Left lung (tissue), 14 donors: ENCODE measurements around the gene SLC35G2. TPM values are rescaled to one million over a fixed set of nuclear protein-coding genes. Genes with fewer than 3 reads are reported as not detected.

Source experiments
- ATAC-seq: fragments of 200-7000 bp; cut with Tn5 transposase; one replicate; pipeline ENCODE4 v1.9.1; 2020; ENCODE audit warnings: moderate library complexity
- DNase-seq, 4 donors: peaks; one replicate each; pipeline ENCODE4 v3.0.0-alpha.2; 2013 to 2020
- H3K27ac ChIP-seq, 2 donors: fragments of 200-600 bp; sonication (generic) in 1 of 2; one replicate each; pipeline versions ENCODE4 v1.5.0 to v1.8.0; 2020 to 2021
- H3K27me3 ChIP-seq, 2 donors: fragments of 200-600 bp; sonication (generic) in 1 of 2; one replicate each; pipeline versions ENCODE4 v1.5.0 to v1.8.0; 2020 to 2021
- H3K36me3 ChIP-seq, 2 donors: fragments of 200-600 bp; sonication (generic) in 1 of 2; one replicate each; pipeline versions ENCODE4 v1.5.0 to v1.8.0; 2020 to 2021
- H3K4me1 ChIP-seq, 2 donors: fragments of 200-600 bp; one replicate each; pipeline ENCODE4 v1.8.0; 2021
- H3K4me3 ChIP-seq, 2 donors: fragments of 200-600 bp; sonication (generic) in 1 of 2; one replicate each; pipeline versions ENCODE4 v1.5.0 to v1.8.0; 2020 to 2021; ENCODE audit warnings: mild to moderate bottlenecking in 1 of 2
- H3K9me3 ChIP-seq, 2 donors: fragments of 200-600 bp; sonication (generic) in 1 of 2; one replicate each; pipeline versions ENCODE4 v1.5.0 to v1.8.0; 2020 to 2021
- intact Hi-C, 2 donors: fragments of 100-400 bp; cut with DNase I; formaldehyde crosslinking; loops; one replicate each; pipeline versions ENCODE4 v1.11.2 to v1.14.2; 2022
- long read RNA-seq, 12 donors: library from polyadenylated mRNA in 2 of 12; unstranded in 2 of 12; transcript quantifications; one replicate each; pipeline ENCODE4 v2.0.0 and lab custom pipeline, GENCODE V29; 2019 to 2026
- polyA plus RNA-seq, 6 donors: library from polyadenylated mRNA; unstranded; fragments of 120-200 nt; gene quantifications; one replicate each; pipeline ENCODE4 v1.2.1, GENCODE V29; 2013; ENCODE audit not compliant: insufficient read length in 6 of 6
- total RNA-seq, 2 donors: library from RNA; stranded (reverse); fragmentation: NEBNext Ultra II Directional; extraction: Animal tissue kit (Norgen Biotek cat#: 25700); gene quantifications; one replicate each; pipeline ENCODE4 v1.2.1, GENCODE V29; 2021
- TF ChIP-seq, protein P1 (sequence below), 2 donors: fragments of 200-600 bp; sonication (generic) in 1 of 2; IDR thresholded peaks; one replicate each; pipeline versions ENCODE4 v1.5.0 to v1.8.0; 2021; ENCODE audit warnings: antibody characterized with exemption in 2 of 2
- donor health status: DM: no; HTN: yes; CAD: no.
- donor health status: DM: no; HTN: no; CAD: no.

The SLC35G2 gene
- 1 to 10 TPM; 4.1 to 5.9 TPM for total RNA-seq
- polyA plus RNA-seq, result 1 to 10 TPM; 4.4 to 5.7 (median 4.9) TPM
- long read RNA-seq, donor 1, partial matches to known transcripts, result 0 of 2 reads
- long read RNA-seq, donor 1, other reads (novel, unspliced or antisense), result 0 of 2 reads
- long read RNA-seq, donor 2, partial matches to known transcripts, result 0 of 1 reads
- long read RNA-seq, donor 2, other reads (novel, unspliced or antisense), result 0 of 1 reads
- long read RNA-seq, donor 3, result 0 reads
- long read RNA-seq, donor 4, partial matches to known transcripts, result 0 of 6 reads
- long read RNA-seq, donor 4, other reads (novel, unspliced or antisense), result 0 of 6 reads
- long read RNA-seq, donor 5, result 0 reads
- long read RNA-seq, donor 6, partial matches to known transcripts, result 0 of 1 reads
- long read RNA-seq, donor 6, other reads (novel, unspliced or antisense), result 0 of 1 reads
- long read RNA-seq, donor 7, partial matches to known transcripts, result 0 of 1 reads
- long read RNA-seq, donor 7, other reads (novel, unspliced or antisense), result 0 of 1 reads
- long read RNA-seq, donor 8, result 0 reads
- long read RNA-seq, donor 9, result 0 reads
- long read RNA-seq, donor 10, result 0 reads
- long read RNA-seq, donor 11, transcript SLC35G2-201 (2 exons, 1,577 nt), result major isoform, 5 of 8 reads
- long read RNA-seq, donor 11, partial matches to known transcripts, result 0 of 8 reads
- long read RNA-seq, donor 11, other reads (novel, unspliced or antisense), result 0 of 8 reads
- long read RNA-seq, donor 12, result 0 reads

DNA sequence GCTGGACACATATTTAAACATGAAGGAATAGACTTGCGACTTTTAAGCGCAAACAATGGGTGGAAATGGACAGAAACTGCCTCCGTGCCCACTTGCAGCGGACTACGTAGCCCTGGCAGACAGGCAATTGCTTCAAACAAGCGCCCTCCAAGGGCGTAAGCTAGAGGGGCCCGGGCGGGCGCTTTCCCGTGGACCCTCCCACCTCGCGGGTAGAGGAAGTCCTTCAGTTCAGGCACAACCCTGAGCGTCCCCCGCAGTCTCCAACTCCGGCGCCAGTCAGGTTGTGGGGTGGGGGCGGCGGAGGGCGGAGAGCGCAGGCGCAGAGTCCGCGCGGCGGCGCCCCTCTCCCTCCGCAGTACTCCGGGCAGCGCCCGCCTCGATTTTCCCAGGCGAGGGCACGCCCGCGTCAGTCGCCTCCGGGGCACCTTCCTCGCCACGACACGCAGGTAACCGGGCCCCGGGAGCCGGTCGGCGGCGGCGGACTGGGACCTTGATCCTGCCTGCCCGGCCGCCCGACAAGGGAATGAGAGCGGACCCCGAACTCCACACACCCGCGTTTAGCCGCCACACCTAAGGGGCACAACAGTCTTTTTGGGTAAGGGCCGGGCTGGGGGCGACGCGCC is at the start of gene SLC35G2:
Gene SLC35G2 (plus strand): TSS at position 358 of the 623 bp plus-strand sequence. CDS start 35,335 bp downstream, outside the sequence.
- peak within 1 kb of the TSS; percentile 73 to 87 for H3K27ac ChIP-seq
- peaks cover 0 to 2% of the 10 kb centered on the region in 2 donors for H3K9me3 ChIP-seq
- TF ChIP-seq, protein P1, sequence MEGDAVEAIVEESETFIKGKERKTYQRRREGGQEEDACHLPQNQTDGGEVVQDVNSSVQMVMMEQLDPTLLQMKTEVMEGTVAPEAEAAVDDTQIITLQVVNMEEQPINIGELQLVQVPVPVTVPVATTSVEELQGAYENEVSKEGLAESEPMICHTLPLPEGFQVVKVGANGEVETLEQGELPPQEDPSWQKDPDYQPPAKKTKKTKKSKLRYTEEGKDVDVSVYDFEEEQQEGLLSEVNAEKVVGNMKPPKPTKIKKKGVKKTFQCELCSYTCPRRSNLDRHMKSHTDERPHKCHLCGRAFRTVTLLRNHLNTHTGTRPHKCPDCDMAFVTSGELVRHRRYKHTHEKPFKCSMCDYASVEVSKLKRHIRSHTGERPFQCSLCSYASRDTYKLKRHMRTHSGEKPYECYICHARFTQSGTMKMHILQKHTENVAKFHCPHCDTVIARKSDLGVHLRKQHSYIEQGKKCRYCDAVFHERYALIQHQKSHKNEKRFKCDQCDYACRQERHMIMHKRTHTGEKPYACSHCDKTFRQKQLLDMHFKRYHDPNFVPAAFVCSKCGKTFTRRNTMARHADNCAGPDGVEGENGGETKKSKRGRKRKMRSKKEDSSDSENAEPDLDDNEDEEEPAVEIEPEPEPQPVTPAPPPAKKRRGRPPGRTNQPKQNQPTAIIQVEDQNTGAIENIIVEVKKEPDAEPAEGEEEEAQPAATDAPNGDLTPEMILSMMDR (IDR thresholded peaks at IDR 0.05), result no peak
- DNase-seq (peak; percentile 32 to 83 (median 54)), ATAC-seq (peak; percentile 76)
- peaks cover 0 to 40% of the 10 kb centered on the region in 2 donors for H3K27me3 ChIP-seq
- peak within 1 kb of the TSS; percentile 51 to 61 for H3K4me3 ChIP-seq
- intact Hi-C loops, result no loop called here
- peaks cover 0 to 27% of the 10 kb centered on the region in 2 donors for H3K4me1 ChIP-seq
- no peaks in the 10 kb centered on the region for H3K36me3 ChIP-seq

DNA sequence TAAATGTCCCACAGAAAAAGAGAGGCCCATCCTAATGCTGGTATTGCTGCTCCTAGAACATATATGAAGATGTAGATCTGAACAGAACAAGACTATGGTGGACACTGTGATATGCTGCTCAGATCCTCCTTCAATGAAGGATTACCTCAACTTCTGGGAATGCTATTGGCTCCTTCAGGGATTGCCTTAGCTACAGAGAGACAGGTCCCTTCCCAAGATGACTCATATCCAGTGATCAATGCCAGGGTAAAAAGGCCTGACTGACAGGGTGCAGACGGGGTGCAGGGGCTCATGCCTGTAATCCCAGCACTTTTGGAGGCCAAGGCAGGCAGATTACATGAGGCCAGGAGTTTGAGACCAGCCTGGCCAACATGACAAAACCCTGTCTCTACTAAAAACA is 46.2 kb upstream of the SLC35G2 start:
- DNase-seq (no peak), ATAC-seq (no peak)
- Histone ChIP-seq H3K4me3 (no peak overlapping the region), H3K36me3 (no peaks in the 10 kb centered on the region), H3K27ac (no peak overlapping the region), H3K4me1 (no peaks in the 10 kb centered on the region), H3K9me3 (no peaks in the 10 kb centered on the region), H3K27me3 (no peaks in the 10 kb centered on the region)
- intact Hi-C loops, result no loop called here
- TF ChIP-seq, protein P1 (IDR thresholded peaks at IDR 0.05), result no peak

DNA sequence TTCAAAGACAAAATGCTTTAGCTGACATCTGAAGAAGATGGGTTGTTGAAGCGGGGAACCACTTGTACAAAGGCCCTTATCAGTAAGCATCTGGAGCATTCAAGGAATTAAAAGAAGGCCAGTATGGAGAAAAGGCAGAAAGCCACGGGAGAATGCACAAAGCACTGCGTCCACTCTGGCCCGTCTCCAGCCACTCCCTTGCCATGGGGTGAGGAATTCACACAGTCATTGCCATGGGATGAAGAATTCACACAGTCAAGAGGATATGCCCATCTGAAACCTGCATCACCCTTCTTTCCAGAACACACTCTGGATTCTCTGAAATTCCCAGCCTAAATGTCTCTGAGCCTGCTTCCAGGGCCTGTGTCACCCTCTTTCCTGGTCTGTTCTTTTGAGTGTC is 40.1 kb upstream of the SLC35G2 start:
- no peaks in the 10 kb centered on the region for H3K9me3 ChIP-seq
- TF ChIP-seq, protein P1 (IDR thresholded peaks at IDR 0.05), result no peak
- H3K27me3 ChIP-seq, result no peaks in the 10 kb centered on the region
- no peak overlapping the region for H3K4me3 ChIP-seq
- intact Hi-C loops, result no loop called here
- no peaks in the 10 kb centered on the region for H3K36me3 ChIP-seq
- DNase-seq, result no peak
- ATAC-seq, result peak; percentile 22
- H3K4me1 ChIP-seq, result no peaks in the 10 kb centered on the region
- no peak overlapping the region for H3K27ac ChIP-seq

DNA sequence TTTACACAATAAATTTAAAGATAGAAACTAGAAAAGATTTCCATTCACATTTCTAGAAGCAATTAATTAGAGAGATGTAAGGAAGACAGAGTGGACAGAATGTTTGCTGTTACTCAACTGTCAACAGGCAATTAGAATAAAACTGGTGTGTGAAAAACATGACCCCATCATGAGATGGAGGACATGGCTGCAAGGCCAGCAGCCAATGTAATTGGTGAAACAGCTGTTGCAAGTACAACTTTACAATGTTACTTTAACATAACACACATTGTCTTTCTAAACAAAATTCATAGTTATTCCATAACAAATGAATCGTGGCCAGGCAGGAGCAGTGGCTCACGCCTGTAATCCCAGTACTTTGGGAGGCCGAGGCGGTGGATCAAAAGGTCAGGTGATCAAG is 38.2 kb upstream of the SLC35G2 start:
- Histone ChIP-seq H3K27ac (no peak overlapping the region), H3K4me3 (no peak overlapping the region), H3K36me3 (no peaks in the 10 kb centered on the region), H3K4me1 (no peaks in the 10 kb centered on the region), H3K27me3 (no peaks in the 10 kb centered on the region), H3K9me3 (no peaks in the 10 kb centered on the region)
- TF ChIP-seq, protein P1 (IDR thresholded peaks at IDR 0.05), result no peak
- intact Hi-C loops, result no loop called here
- ATAC-seq, result no peak
- peak in 2 of 4 donors; percentile 86 to 89 for DNase-seq
